Measurements from ENCODE around the gene PKD1.

The PKD1 gene

DNA sequence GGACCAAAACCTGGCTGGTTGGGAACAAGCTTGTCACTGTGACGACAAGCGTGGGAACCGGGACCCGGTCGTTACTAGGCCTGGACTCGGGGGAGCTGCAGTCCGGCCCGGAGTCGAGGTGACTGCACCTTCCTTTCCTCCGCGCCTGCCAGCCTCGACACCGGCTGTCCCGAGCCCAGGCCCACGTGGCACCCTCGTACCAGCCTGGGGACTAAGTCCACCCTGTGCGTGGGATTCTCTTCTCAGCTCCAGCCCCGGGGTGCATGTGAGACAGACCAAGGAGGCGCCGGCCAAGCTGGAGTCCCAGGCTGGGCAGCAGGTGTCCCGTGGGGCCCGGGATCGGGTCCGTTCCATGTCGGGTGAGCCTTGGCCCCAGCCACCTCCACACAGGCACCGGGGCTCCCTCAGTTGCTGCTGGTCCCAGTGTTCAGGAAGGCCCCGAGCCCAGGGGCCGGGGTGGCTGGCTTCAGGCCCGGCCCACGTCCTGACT lies 56.3 kb downstream of the PKD1 start:
- TF ChIP-seq, protein P1, sequence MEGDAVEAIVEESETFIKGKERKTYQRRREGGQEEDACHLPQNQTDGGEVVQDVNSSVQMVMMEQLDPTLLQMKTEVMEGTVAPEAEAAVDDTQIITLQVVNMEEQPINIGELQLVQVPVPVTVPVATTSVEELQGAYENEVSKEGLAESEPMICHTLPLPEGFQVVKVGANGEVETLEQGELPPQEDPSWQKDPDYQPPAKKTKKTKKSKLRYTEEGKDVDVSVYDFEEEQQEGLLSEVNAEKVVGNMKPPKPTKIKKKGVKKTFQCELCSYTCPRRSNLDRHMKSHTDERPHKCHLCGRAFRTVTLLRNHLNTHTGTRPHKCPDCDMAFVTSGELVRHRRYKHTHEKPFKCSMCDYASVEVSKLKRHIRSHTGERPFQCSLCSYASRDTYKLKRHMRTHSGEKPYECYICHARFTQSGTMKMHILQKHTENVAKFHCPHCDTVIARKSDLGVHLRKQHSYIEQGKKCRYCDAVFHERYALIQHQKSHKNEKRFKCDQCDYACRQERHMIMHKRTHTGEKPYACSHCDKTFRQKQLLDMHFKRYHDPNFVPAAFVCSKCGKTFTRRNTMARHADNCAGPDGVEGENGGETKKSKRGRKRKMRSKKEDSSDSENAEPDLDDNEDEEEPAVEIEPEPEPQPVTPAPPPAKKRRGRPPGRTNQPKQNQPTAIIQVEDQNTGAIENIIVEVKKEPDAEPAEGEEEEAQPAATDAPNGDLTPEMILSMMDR (conservative IDR thresholded peaks at IDR 0.05; ENCODE audit: low read depth, low read length), result no peak
- H3K4me3 ChIP-seq (ENCODE audit: low read length), result no peak overlapping the region
- DNase-seq (ENCODE audit: low read depth), result no peak

DNA sequence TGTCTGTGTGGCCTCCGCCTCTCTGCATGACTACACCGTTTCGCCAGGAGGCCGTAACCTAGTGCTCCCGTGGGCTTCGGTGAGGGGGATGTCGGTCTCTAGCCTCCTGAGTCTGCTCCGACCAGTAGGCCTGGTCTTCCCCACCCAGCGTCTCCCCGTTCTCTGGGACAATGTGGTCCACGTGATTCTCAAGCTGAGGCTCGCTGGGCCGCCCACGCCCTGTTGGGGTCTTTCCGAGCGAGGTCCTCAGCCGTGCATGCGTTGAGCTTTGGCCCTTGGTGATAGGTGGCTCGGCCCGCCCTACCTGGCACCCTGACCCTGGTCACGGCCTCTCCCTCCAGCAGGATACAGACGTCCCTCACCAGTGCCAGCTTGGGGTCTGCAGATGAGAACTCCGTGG lies 57.0 kb downstream of the PKD1 start:
- TF ChIP-seq, protein P1 (conservative IDR thresholded peaks at IDR 0.05; ENCODE audit: low read depth, low read length), result no peak
- H3K4me3 ChIP-seq (ENCODE audit: low read length), result no peak overlapping the region
- DNase-seq (ENCODE audit: low read depth), result no peak

DNA sequence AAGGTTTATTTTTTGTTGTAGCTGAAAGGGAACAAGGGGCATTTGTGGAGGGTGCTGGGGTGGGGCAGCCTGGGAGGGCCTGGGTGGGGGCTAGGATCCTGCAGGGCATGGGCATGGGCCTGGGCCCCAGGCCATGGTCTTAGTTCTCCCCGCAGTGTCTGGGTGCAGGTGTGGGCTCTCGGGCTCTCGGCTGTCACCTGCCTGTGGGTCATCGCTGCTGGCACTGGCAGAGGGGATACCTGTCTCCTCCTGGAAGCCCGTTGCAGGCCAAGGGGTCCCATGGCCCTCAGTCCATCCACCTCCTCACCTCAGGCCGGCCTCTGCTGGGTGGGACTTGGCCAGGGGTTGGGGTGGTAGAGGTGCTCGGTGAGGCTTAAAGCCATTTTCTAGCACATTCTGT lies 57.6 kb downstream of the PKD1 start:
- no peak for DNase-seq (ENCODE audit: low read depth)
- no peak overlapping the region for H3K4me3 ChIP-seq (ENCODE audit: low read length)
- TF ChIP-seq, protein P1 (conservative IDR thresholded peaks at IDR 0.05; ENCODE audit: low read depth, low read length), result no peak

DNA sequence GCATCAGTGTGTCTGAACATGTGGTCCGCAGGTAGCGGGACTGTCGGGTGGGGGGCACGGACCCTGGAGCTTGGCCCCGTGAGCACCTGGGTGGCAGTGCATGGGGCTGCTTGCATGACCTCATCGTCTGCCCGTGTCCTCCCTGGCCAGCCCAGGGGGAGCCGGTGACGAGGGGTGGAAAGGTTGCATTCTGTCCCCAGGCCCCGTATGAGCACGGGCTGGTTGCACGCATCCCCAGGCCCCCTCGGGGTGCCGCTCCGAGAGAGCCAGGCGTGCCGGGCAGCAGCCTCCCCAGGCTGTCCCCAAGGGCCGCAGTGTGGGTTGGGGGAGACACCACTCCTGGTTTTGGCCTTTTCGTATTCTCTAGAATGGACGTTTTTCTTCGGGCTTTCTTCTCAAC lies 58.0 kb downstream of the PKD1 start:
- TF ChIP-seq, protein P1 (conservative IDR thresholded peaks at IDR 0.05; ENCODE audit: low read depth, low read length), result no peak
- no peak overlapping the region for H3K4me3 ChIP-seq (ENCODE audit: low read length)
- no peak for DNase-seq (ENCODE audit: low read depth)

DNA sequence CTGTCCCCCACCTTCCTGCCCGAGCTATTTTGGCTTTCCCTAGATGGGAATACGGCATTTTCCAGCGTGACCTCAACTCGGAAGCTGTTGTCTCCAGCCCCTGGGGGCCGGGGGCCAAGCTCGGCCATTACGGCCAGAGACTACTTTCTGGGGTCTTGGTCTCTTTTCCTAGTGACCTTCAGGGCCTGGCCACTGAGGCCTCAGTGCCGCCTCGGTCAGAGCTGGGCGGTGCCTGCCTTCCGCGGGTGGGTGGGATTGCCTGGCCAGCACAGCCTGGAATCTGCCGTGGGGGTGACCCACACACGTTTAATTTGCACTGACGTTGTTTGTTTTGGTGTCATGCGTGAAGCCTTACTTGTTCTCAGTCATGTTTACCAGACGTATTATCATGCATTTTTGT lies 58.7 kb downstream of the PKD1 start:
- DNase-seq (ENCODE audit: low read depth), result no peak
- TF ChIP-seq, protein P1 (conservative IDR thresholded peaks at IDR 0.05; ENCODE audit: low read depth, low read length), result no peak

DNA sequence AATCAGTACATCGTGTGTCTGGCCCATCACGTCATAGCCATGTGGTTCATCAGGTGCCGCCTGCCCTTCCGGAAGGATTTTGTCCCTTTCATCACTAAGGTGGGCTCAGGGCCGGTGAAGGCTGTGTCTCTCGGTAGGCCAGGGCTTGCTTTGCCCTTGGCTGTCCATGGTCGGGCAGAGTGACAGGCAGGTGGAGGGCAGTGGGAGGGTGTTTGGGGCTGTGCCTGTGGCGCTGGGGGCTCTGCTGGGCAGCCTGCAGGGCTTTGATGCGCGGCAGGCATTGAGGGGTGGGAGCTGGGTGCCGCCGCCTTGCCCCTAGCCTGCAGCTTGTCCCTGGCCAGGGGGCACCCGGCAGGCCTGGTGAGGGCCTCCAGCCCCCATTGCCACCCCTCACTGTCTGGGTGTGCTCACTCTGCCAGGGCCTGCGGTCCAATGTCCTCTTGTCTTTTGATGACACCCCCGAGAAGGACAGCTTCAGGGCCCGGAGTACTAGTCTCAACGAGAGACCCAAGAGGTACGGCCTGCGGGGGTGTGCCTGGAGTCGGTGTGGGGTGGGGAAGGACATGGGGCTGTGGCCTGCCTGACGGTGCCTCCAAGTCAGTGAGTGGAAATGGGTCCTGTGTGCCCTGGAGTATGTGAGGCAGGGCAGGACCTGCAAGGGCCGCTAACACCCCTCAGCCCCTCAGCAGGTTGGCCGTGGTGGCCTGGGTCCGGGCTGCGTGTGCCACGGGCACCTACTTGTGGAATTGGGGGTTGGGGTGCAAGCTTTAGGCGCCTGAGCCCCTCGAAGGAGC lies 59.4 kb downstream of the PKD1 start:
- H3K4me3 ChIP-seq (ENCODE audit: low read length), result no peak overlapping the region

More for the DNA sequence above, 58.7 kb downstream of the PKD1 start:
- no peak overlapping the region for H3K4me3 ChIP-seq (ENCODE audit: low read length)

More for the DNA sequence above, 59.4 kb downstream of the PKD1 start:
- TF ChIP-seq, protein P1 (conservative IDR thresholded peaks at IDR 0.05; ENCODE audit: low read depth, low read length), result no peak
- DNase-seq (ENCODE audit: low read depth), result no peak
